Stimulated activated memory B cell treated with anti-CD40 and anti-IgM and Interleukin-4, amounts not matched to agents 10 μg/mL and 1 μg/mL and 100 μg/mL, for 72 hours (primary cell): Measurements from ENCODE around the gene USPL1.

Source experiments
- ATAC-seq: fragments of 150-1000 bp; cut with Tn5 transposase; 2 replicates; pipeline ENCODE4 v1.10.0; 2021
- H3K27ac Mint-ChIP-seq: one replicate; pipeline ENCODE4 v1.8.0; 2022; ENCODE audit warnings: mild to moderate bottlenecking, mixed read lengths
- H3K27me3 Mint-ChIP-seq: one replicate; pipeline ENCODE4 v1.8.0; 2022; ENCODE audit warnings: mixed read lengths
- H3K36me3 Mint-ChIP-seq: one replicate; pipeline ENCODE4 v1.8.0; 2022; ENCODE audit warnings: mixed read lengths
- H3K4me1 Mint-ChIP-seq: one replicate; pipeline ENCODE4 v1.8.0; 2022; ENCODE audit warnings: mixed read lengths
- H3K4me3 Mint-ChIP-seq: one replicate; pipeline ENCODE4 v1.8.0; 2022; ENCODE audit warnings: mild to moderate bottlenecking, moderate library complexity, mixed read lengths
- H3K9me3 Mint-ChIP-seq: one replicate; pipeline ENCODE4 v1.8.0; 2022; ENCODE audit warnings: mixed read lengths

The USPL1 gene

DNA sequence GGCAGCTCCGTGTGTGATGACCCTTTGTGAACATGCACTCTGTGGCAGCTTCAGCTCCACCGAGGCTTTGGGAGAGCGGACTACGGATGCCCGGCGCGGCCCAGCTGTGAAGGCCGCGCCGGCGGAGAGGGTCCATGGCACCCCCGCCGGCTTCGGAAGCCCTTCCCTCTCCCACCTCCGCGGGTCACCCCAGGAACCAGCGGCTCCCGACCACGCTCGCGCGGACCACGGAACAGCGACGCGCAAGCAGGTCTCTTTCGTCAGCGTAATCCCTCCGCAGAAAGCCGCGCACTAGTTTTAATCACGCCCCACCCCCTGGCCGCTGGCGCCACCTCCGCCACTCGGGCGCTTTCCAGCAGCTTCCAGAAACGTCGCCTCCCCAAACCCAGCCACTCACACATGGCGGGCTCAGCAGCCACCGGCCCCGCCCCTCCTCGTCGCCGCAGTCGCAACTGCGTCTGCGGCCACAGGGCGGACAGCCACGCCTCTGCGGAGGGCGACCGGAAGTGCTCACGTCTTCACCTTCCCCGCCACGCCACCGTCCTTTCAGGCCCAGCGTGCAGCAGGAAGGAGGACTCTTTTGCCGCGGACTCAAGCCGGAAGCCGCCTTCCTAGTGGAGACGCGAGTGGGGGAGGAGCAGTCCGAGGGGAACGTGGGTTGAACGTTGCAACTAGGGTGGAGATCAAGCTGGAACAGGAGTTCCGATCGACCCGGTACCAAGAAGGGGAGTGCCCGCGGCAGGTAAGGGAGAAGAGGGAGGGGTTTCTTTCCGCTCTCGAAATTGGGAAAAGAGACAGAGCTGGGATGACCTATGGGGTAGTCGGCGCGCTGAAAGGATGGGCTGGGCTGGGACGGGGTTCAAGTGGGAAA, at the start of gene USPL1:
Gene USPL1, plus strand, starts transcription at position 606 of the 871 bp plus-strand sequence. CDS start 3,221 bp downstream, outside the sequence.
- Mint-ChIP-seq H3K27ac (no peak within 1 kb of the TSS), H3K4me1 (peaks cover 14% of the 10 kb centered on the region), H3K36me3 (peaks cover 5% of the 10 kb centered on the region), H3K9me3 (no peaks in the 10 kb centered on the region), H3K27me3 (no peaks in the 10 kb centered on the region), H3K4me3 (no peak within 1 kb of the TSS)
- ATAC-seq: peak; percentile 95

DNA sequence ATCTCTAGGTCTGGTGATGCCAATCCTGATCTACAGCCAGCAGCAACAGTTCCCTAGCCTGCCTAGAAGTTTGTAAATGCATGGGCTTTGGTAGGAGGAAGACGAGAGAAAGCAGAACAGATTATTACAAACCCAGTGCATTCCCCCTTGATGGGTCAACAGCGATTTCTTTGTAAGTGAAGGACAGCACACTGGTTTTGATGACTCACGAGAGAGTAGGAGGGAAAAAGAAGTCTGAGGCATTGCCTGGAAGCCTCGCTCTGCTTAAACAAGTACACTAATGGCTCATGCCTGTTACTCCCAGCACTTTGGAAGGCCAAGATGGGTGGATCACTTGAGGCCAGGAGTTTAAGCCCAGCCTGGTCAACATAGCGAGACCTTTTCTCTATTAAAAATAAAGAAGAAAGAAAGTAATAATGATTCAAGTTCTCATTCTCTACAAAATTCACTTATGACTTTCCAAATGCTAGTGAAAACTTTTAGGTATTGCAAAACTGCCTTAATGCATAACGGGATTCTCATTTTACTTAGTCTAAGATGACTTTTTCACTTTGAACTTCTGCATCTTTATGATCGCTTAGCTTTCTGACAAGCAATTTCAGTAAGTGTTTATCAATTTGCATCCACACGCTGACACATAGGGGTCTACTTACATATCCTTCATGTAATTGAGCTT, 47.7 kb upstream of the USPL1 start:
- Mint-ChIP-seq H3K4me1 (peaks cover 11% of the 10 kb centered on the region), H3K27ac (no peak overlapping the region), H3K4me3 (no peak overlapping the region), H3K27me3 (no peaks in the 10 kb centered on the region), H3K36me3 (no peaks in the 10 kb centered on the region), H3K9me3 (no peaks in the 10 kb centered on the region)
- no peak for ATAC-seq

DNA sequence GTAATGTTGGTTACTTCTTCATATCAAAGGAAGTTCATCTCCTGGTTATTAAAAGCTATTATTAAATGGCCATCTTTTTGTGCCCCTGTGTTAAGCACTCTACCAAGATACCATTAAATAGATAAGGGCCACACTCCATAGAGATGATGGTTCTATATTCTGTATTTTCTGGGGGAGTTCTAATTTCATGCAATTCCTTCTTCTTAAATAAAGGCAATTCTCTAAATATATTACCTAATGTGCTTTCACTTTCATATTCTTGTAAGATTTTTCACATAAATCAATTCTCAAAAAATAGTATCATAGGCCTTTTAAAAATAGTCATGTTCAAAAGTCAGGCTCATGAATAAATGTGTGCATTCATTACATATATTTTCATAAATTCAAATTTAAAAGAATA, 47.0 kb upstream of the USPL1 start:
- Mint-ChIP-seq H3K4me3 (no peak overlapping the region), H3K27ac (no peak overlapping the region), H3K9me3 (no peaks in the 10 kb centered on the region)

DNA sequence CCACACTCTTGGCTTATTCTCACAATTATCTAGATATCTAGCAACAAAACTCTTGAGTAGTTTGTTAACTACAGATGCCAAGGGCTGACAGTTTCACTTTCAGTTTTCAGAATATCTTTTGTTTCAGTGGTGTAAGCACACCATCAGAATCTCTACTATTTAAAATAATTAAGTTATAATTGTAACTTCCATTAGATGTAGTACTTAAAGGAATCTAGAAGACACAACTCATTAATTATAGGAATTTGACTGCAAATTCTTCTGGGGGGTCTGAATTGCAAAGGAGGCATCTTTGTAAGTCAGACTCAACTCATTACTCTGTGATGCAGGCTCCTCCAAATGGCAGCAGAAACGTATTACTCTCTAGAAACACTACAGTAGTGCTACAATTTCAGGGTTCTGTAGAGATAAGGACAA, 44.9 kb upstream of the USPL1 start:
- no peaks in the 10 kb centered on the region for H3K27me3 Mint-ChIP-seq
- H3K27ac Mint-ChIP-seq: peak overlapping the region; percentile 80
- peaks cover 22% of the 10 kb centered on the region for H3K4me1 Mint-ChIP-seq
- peak; percentile 69 for ATAC-seq
- no peaks in the 10 kb centered on the region for H3K36me3 Mint-ChIP-seq
- H3K4me3 Mint-ChIP-seq: peak overlapping the region; percentile 70
- H3K9me3 Mint-ChIP-seq: no peaks in the 10 kb centered on the region

More for the DNA sequence above, 47.0 kb upstream of the USPL1 start:
- Mint-ChIP-seq H3K4me1 (peaks cover 11% of the 10 kb centered on the region), H3K36me3 (no peaks in the 10 kb centered on the region), H3K27me3 (no peaks in the 10 kb centered on the region)
- no peak for ATAC-seq

DNA sequence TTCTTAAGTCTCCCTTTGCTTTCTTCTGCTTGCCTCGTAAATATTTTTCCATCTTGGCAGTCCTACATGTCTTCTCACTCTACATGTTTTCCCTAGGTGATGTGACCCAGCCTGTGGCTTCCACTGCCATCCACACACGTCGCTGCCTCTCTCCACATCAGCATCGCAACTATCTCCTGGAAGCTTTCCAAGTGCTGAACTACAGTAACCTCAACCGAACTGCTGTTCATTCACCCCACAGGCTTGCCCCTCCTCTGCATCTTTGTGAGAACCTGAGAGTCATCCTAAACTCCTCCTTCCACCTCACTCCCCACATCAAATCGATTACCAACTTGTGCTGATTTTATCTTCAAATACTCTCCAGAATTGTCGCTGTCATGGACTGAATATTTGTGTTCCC, 41.2 kb upstream of the USPL1 start:
- Mint-ChIP-seq H3K36me3 (no peaks in the 10 kb centered on the region), H3K4me3 (no peak overlapping the region), H3K27ac (no peak overlapping the region), H3K27me3 (no peaks in the 10 kb centered on the region), H3K9me3 (no peaks in the 10 kb centered on the region), H3K4me1 (peaks cover 21% of the 10 kb centered on the region)
- ATAC-seq: no peak

DNA sequence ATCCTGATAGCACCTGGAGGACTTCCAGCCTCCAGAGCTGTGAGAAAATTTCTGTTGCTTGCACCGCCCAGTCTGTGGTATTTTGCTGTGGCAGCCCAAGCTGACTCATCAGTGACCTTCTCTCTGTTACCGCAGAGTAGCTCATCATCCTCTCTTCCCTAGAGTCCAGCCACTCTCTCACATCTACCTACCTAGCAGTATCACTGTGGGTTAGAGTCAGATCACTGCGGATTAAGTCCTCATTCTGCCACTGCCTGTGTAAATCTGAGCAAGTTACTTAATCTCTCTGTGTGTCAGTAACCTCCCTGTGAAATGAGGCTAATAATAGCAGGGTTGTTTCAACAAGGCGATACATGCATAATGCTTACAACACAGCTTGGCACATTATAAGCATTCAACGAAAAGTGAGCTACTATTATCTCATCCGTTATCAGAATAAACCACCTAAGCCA, 40.3 kb upstream of the USPL1 start:
- Mint-ChIP-seq H3K36me3 (no peaks in the 10 kb centered on the region), H3K9me3 (no peaks in the 10 kb centered on the region), H3K27me3 (no peaks in the 10 kb centered on the region), H3K27ac (no peak overlapping the region), H3K4me3 (no peak overlapping the region), H3K4me1 (peaks cover 24% of the 10 kb centered on the region)
- ATAC-seq: peak; percentile 96

DNA sequence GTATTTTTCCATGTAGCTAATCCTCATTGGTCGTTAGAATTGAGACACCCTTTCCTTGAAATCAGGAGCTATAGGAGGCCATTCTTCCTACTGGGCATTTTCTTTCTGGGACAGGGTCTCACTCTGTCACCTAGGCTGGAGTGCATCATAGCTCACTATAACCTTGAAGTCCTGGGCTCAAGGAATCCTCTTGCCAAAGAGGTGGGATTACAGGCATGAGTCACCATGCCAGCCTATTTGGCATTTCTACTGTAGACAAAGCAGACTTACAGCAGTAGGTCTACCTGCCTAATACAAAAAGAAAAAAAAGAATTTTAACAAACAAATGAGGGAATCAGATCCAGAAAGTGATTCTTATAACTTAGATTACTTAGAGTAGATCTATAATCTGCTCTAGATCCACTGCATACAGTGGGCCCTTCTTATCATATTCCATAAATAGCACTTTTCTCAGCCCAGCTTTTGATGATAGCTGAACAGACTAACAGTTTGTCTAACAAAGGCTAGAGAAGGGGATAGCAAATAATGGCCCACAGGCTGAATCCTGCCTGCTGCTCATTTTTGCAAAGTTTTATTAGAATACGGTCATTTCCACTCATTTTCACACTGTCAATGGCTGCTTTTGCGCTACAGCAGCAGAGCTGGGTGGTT, 36.7 kb upstream of the USPL1 start:
- no peaks in the 10 kb centered on the region for H3K36me3 Mint-ChIP-seq
- H3K27me3 Mint-ChIP-seq: no peaks in the 10 kb centered on the region
- no peak overlapping the region for H3K4me3 Mint-ChIP-seq
- no peaks in the 10 kb centered on the region for H3K9me3 Mint-ChIP-seq
- H3K27ac Mint-ChIP-seq: no peak overlapping the region
- H3K4me1 Mint-ChIP-seq: peaks cover 20% of the 10 kb centered on the region
- no peak for ATAC-seq

DNA sequence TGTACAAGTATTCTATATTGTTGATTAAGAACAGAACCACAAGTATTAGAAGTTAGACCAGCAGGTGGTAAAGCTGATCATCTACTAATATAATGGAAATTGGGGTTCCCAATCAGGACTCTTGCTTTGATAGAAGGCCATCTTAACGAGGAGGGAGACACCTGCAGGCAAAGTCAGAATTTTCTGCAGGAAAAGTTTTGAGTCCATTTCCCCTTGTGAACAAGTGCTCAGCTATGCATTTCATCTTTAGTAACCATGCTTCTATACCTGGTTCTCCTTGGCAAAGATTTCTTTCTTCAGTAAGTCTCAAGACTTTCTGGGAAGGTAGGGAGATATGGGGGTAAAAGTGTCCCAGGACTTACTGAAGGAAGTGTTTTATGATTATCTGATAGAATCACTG, 36.1 kb upstream of the USPL1 start:
- ATAC-seq: no peak
- H3K4me1 Mint-ChIP-seq: peaks cover 20% of the 10 kb centered on the region

DNA sequence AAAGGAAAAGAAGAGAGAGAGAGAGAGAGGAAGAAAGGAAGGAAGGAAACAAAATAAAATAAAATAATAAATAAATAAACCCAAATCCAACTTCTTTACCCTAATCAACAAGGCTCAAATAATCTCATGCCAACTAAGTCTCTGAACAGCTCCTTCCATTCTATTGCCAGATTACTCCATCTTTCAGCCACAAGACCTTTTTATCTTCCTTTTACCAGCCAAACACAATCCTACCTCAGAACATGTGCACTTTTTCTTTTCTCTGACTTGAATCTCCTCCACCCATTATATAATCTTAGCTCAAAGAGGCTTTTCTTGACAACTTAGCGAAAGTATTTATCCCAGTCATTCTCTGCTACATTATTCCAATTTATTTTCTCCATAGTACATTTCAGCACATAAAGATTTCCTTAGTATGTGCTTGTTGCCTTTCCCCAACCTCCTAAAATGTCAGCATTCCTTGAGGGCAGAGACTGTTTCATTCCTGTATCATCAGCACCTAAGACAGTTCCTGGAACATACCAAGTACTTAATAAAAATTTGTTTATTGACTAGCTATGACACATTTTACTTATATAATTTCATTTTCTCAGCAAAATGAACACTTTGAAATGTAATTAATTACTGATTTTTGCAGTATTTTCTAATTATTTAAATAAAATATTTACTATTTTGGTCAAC, 33.5 kb upstream of the USPL1 start:
- Mint-ChIP-seq H3K4me1 (peaks cover 6% of the 10 kb centered on the region), H3K27me3 (no peaks in the 10 kb centered on the region), H3K27ac (no peak overlapping the region), H3K9me3 (no peaks in the 10 kb centered on the region), H3K4me3 (no peak overlapping the region), H3K36me3 (no peaks in the 10 kb centered on the region)
- no peak for ATAC-seq

More for the DNA sequence above, 36.1 kb upstream of the USPL1 start:
- Mint-ChIP-seq H3K4me3 (no peak overlapping the region), H3K27me3 (no peaks in the 10 kb centered on the region), H3K9me3 (no peaks in the 10 kb centered on the region), H3K36me3 (no peaks in the 10 kb centered on the region), H3K27ac (no peak overlapping the region)

DNA sequence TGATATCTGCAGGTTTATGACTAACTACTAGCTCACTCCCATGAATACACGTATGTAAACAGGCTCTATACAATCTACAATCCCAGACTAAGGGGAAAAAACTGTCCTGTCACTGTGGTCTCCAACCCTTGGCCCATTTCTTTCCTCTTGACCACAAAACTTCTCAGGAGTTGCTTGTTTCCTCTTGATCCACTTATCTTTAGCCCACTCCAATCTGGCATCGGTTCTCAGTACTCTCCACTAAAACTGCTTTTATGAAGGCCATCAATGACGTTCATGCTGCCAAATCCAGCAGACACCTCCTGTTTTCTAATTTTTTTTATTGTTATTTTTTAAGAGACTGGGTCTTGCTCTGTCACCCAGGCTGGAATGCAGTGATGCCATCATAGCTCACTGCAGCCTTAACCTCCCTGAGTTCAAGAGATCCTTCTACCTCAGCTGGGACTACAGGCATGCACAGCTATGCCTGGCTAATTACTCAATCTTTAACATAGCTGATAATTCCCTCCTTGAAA, 31.9 kb upstream of the USPL1 start:
- Mint-ChIP-seq H3K9me3 (no peaks in the 10 kb centered on the region), H3K36me3 (no peaks in the 10 kb centered on the region), H3K27me3 (no peaks in the 10 kb centered on the region), H3K4me3 (no peak overlapping the region), H3K27ac (no peak overlapping the region), H3K4me1 (peaks cover 6% of the 10 kb centered on the region)
- no peak for ATAC-seq

DNA sequence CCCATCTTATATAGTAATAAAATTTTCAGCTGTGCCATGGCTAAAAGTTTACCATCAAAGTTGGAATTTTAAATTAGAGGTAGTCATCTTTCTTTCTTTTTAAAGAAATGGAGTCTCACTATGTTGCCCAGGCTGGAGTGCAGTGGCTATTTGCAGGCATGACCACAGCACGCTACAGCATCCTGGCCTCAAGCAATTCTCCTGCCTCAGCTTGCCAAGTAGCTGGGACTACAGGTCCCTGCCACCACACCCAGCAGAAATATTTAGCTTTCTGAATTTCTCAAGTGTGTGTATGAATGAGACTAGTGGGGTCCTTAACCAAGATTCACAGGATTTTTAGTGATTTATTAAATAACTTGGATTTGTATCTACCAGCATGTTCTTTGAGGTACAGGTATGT, 30.5 kb upstream of the USPL1 start:
- Mint-ChIP-seq H3K9me3 (no peaks in the 10 kb centered on the region), H3K4me3 (no peak overlapping the region), H3K27ac (no peak overlapping the region), H3K27me3 (no peaks in the 10 kb centered on the region), H3K36me3 (no peaks in the 10 kb centered on the region), H3K4me1 (no peaks in the 10 kb centered on the region)
- no peak for ATAC-seq

DNA sequence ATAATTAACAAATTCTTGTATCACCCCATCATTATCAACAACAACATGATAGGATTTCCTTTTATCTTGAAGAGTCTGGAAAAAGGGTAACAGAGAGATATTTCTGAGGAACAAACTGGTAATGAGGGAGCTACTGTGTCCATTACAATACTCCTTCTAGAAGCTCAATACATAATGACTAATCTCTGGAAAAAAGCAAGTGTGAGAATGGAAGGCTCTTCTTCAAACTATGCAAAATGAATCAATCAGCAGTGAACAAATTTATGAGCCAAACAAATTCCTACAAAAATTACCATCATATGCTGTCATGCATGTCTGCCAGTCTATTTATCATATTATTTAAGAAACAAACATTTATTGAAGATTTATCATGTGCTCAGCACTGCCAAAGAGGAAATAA, 30.0 kb upstream of the USPL1 start:
- Mint-ChIP-seq H3K4me3 (no peak overlapping the region), H3K4me1 (peaks cover under 1% of the 10 kb centered on the region), H3K27ac (no peak overlapping the region), H3K27me3 (no peaks in the 10 kb centered on the region), H3K36me3 (no peaks in the 10 kb centered on the region), H3K9me3 (no peaks in the 10 kb centered on the region)
- no peak for ATAC-seq

DNA sequence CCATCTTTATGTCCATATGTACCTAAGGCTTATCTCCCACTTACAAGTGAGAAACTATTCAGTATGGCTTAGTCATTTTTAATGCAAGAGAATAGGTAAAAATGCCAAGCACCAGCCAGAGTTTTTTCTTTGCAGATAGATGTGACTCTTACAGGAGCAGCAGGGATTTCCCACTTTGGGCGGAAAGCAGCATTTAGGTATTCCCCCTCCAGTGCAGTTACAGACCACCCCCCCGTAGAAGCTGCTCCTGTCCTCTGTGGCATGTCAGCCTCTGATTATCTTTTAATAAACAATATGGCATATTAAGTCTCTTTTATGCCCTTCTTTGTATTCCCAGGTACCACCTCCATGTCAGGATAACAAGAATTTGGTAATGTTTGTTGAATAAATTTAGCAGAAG, 24.7 kb upstream of the USPL1 start:
- Mint-ChIP-seq H3K9me3 (no peaks in the 10 kb centered on the region), H3K4me3 (no peak overlapping the region)
- peak; percentile 66 for ATAC-seq

DNA sequence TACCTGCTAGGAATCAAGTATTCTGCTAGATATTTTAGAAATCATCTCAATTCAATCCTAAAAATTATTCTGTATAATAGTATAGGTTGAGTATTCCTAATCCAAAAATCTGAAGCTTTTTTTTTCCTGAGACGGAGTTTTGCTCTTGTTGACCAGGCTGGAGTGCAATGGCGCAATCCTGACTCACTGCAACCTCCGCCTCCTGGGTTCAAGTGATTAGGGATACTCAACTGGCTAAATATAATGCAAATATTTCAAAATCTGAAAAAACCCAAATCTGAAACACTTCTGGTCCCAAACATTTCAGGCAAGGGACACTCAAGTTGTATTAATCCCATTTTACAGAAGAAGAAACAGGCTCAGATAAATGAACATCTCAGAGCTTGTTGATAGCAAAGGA, 17.2 kb upstream of the USPL1 start:
- H3K4me3 Mint-ChIP-seq: no peak overlapping the region
- no peaks in the 10 kb centered on the region for H3K4me1 Mint-ChIP-seq
- peak overlapping the region; percentile 41 for H3K27ac Mint-ChIP-seq
- ATAC-seq: no peak
- H3K27me3 Mint-ChIP-seq: no peaks in the 10 kb centered on the region
- no peaks in the 10 kb centered on the region for H3K9me3 Mint-ChIP-seq
- no peaks in the 10 kb centered on the region for H3K36me3 Mint-ChIP-seq

More for the DNA sequence above, 24.7 kb upstream of the USPL1 start:
- H3K36me3 Mint-ChIP-seq: no peaks in the 10 kb centered on the region
- H3K27ac Mint-ChIP-seq: peak overlapping the region; percentile 46
- peaks cover 9% of the 10 kb centered on the region for H3K4me1 Mint-ChIP-seq
- H3K27me3 Mint-ChIP-seq: no peaks in the 10 kb centered on the region

DNA sequence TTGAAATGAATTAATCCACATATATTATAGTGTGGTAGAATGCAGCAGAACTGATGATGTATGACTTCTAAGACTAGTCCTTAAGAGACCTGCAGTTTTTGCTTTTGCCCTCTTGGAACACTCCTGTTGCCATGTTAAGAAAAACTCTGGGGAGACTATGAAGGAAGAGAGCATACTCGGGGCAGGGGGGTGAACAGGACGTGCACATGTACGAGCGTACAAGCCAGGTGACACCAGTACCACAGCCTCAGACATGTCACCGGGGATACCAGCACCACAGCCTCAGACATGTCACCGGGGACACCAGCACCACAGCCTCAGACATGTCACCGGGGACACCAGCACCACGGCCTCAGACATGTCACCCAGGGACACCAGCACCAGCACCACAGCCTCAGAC, 15.9 kb upstream of the USPL1 start:
- H3K4me1 Mint-ChIP-seq: no peaks in the 10 kb centered on the region
- no peak overlapping the region for H3K27ac Mint-ChIP-seq
- H3K9me3 Mint-ChIP-seq: no peaks in the 10 kb centered on the region
- no peaks in the 10 kb centered on the region for H3K36me3 Mint-ChIP-seq
- H3K27me3 Mint-ChIP-seq: no peaks in the 10 kb centered on the region
- no peak for ATAC-seq
- no peak overlapping the region for H3K4me3 Mint-ChIP-seq
